CD14-positive monocyte (primary cell): ENCODE results near the gene KRTAP3-1. TPM values are rescaled to one million over a fixed set of nuclear protein-coding genes. Genes with fewer than 3 reads are reported as not detected.

Experiments used
- DNase-seq, 3 donors: peaks; one replicate each; pipeline ENCODE4 v3.0.0-alpha.2; 2011 to 2022
- H2AFZ ChIP-seq: 2 replicates; pipeline ENCODE4 v1.6.0; 2012; ENCODE audit warnings: mild to moderate bottlenecking, low read depth, low read length, inconsistent platforms; ENCODE audit not compliant: insufficient read depth, poor library complexity, severe bottlenecking
- H3K27ac ChIP-seq, 2 donors: 1 replicate in 1 of 2; 2 replicates in 1 of 2; pipeline ENCODE4 v1.5.1; 2012 to 2013; ENCODE audit warnings: low read length in 2 of 2, control low read depth in 1 of 2, inconsistent platforms in 1 of 2, low read depth in 1 of 2, mild to moderate bottlenecking in 1 of 2
- H3K27me3 ChIP-seq, 2 donors: one replicate each; pipeline versions ENCODE4 v1.6.0 to v1.6.1; 2011 to 2013; ENCODE audit warnings: low read length in 2 of 2; ENCODE audit not compliant: control insufficient read depth in 2 of 2, insufficient read depth in 2 of 2
- H3K36me3 ChIP-seq, 2 donors: replicated peaks in 1 of 2; 1 replicate in 1 of 2; 2 replicates in 1 of 2; pipeline versions ENCODE4 v1.5.1 to v1.6.1; 2012 to 2013; ENCODE audit warnings: low read length in 2 of 2, control low read depth in 1 of 2, inconsistent platforms in 1 of 2, mild to moderate bottlenecking in 1 of 2; ENCODE audit not compliant: insufficient read depth in 2 of 2, control insufficient read depth in 1 of 2
- H3K4me1 ChIP-seq, 2 donors: 1 replicate in 1 of 2; 2 replicates in 1 of 2; pipeline versions ENCODE4 v1.5.1 to v1.6.1; 2012 to 2013; ENCODE audit warnings: low read length in 2 of 2, control low read depth in 1 of 2, inconsistent platforms in 1 of 2, mild to moderate bottlenecking in 1 of 2, moderate library complexity in 1 of 2; ENCODE audit not compliant: insufficient read depth in 2 of 2, control insufficient read depth in 1 of 2
- H3K4me2 ChIP-seq: replicated peaks from 2 replicates; pipeline ENCODE3; 2012; ENCODE audit warnings: low read length, moderate library complexity, mild to moderate bottlenecking; ENCODE audit not compliant: poor library complexity, severe bottlenecking; ENCODE audit errors: extremely low read depth
- H3K4me3 ChIP-seq, 3 experiments: fragments of 200-600 bp in 1 of 3; sonication (generic) in 1 of 3; replicated peaks in 1 of 3; 1 replicate in 2 of 3; 2 replicates in 1 of 3; pipeline ENCODE4 v1.5.1; 2011 to 2013; ENCODE audit warnings: low read length in 3 of 3, mild to moderate bottlenecking in 3 of 3, control low read depth in 2 of 3, low read depth in 2 of 3, inconsistent platforms in 1 of 3, moderate library complexity in 1 of 3
- H3K79me2 ChIP-seq: 2 replicates; pipeline ENCODE4 v1.6.0; 2012; ENCODE audit warnings: mild to moderate bottlenecking, control low read depth, inconsistent platforms, low read length, moderate library complexity; ENCODE audit not compliant: insufficient read depth
- H3K9ac ChIP-seq: 2 replicates; pipeline ENCODE4 v1.6.0; 2017; ENCODE audit warnings: low read length, mild to moderate bottlenecking; ENCODE audit not compliant: insufficient read depth, poor library complexity, severe bottlenecking
- H3K9me3 ChIP-seq, 2 donors: replicated peaks in 1 of 2; 1 replicate in 1 of 2; 2 replicates in 1 of 2; pipeline versions ENCODE4 v1.5.1 to v1.6.1; 2012 to 2013; ENCODE audit warnings: low read length in 2 of 2, control low read depth in 1 of 2; ENCODE audit not compliant: control insufficient read depth in 1 of 2, insufficient read depth in 1 of 2
- H4K20me1 ChIP-seq: 2 replicates; pipeline ENCODE4 v1.6.0; 2012; ENCODE audit warnings: mild to moderate bottlenecking, low read length, control low read depth, moderate library complexity; ENCODE audit not compliant: insufficient read depth
- H3K27ac Mint-ChIP-seq, 7 donors: one replicate each; pipeline ENCODE4 v1.8.0; 2020; ENCODE audit warnings: mild to moderate bottlenecking in 7 of 7, mixed read lengths in 7 of 7, moderate library complexity in 6 of 7, inconsistent platforms in 2 of 7
- H3K27me3 Mint-ChIP-seq, 3 donors: one replicate each; pipeline ENCODE4 v1.8.0; 2021 to 2022; ENCODE audit warnings: low read depth in 3 of 3, mild to moderate bottlenecking in 3 of 3, mixed read lengths in 3 of 3, moderate library complexity in 3 of 3, inconsistent platforms in 1 of 3
- H3K36me3 Mint-ChIP-seq, 2 donors: one replicate each; pipeline ENCODE4 v1.8.0; 2020; ENCODE audit warnings: mixed read lengths in 2 of 2, inconsistent platforms in 1 of 2, mild to moderate bottlenecking in 1 of 2
- H3K4me1 Mint-ChIP-seq: one replicate; pipeline ENCODE4 v1.8.0; 2020; ENCODE audit warnings: mild to moderate bottlenecking, mixed read lengths
- H3K4me3 Mint-ChIP-seq, 2 donors: one replicate each; pipeline ENCODE4 v1.8.0; 2020; ENCODE audit warnings: mild to moderate bottlenecking in 2 of 2, mixed read lengths in 2 of 2, moderate library complexity in 1 of 2
- H3K9me3 Mint-ChIP-seq, 7 donors: one replicate each; pipeline ENCODE4 v1.8.0; 2020 to 2022; ENCODE audit warnings: mixed read lengths in 7 of 7, mild to moderate bottlenecking in 6 of 7, moderate library complexity in 6 of 7, inconsistent platforms in 2 of 7
- WGBS: methylation state at CpG from one replicate; pipeline ENCODE4 v1.1.5; 2013; ENCODE audit warnings: missing lambda C conversion rate; ENCODE audit not compliant: insufficient coverage; 5-methylcytosine and 5-hydroxymethylcytosine counted together
- intact Hi-C, 2 donors: fragments of 100-400 bp; cut with micrococcal nuclease; formaldehyde crosslinking; loops; one replicate each; pipeline versions ENCODE4 v1.15.0 to v1.15.1; 2023
- polyA plus RNA-seq, 3 donors: library from polyadenylated mRNA; depleted of rRNA in 1 of 3; unstranded in 2 of 3; stranded (reverse) in 1 of 3; fragments of 300-500 nt in 2 of 3; fragments of >200 nt in 1 of 3; fragmentation: Illumina TruSeq in 2 of 3; gene quantifications; 1 replicate in 2 of 3; 2 replicates in 1 of 3; pipeline ENCODE4 v1.2.3, GENCODE V29; 2012 to 2021
- TF ChIP-seq, protein P1 (sequence below): fragments of 200-600 bp; IDR thresholded peaks from one replicate; pipeline ENCODE4 v1.8.0; 2022; ENCODE audit warnings: antibody characterized with exemption, mild to moderate bottlenecking

The KRTAP3-1 gene
- polyA plus RNA-seq, 3 donors: not detected

DNA sequence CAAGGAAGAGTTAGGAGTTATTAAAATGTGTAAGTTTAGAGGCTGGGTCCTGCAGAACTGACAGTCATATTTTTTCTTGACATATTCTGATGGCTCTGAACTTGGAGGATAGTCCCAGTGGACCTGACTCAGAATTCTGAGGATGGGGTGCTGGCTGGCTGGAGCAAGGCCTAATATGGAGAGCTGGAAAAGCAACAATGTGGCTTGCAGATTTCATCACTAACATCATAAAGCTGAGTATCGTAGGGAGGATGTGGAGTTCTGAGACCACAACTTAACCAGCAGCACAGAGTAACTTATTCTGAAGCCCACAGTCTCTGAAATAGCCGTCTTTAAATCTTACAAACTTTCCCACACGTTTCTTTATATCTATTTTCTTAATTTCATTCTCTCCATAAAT, 15.8 kb upstream of the KRTAP3-1 start:
- Mint-ChIP-seq H3K9me3 (peaks cover 0 to 7% (median 0%) of the 10 kb centered on the region in 7 donors), H3K36me3 (no peaks in the 10 kb centered on the region), H3K27me3 (peaks cover 2 to 7% (median 3%) of the 10 kb centered on the region in 3 donors), H3K4me1 (no peaks in the 10 kb centered on the region), H3K4me3 (no peak overlapping the region), H3K27ac (no peak overlapping the region)
- no peak overlapping the region for H3K4me3 ChIP-seq
- intact Hi-C loops: no loop called here
- H3K27me3 ChIP-seq: no peaks in the 10 kb centered on the region
- no CpG with 5 or more reads among the region's 3 CpGs for WGBS
- no peak overlapping the region for H3K9ac ChIP-seq
- TF ChIP-seq, protein P1, sequence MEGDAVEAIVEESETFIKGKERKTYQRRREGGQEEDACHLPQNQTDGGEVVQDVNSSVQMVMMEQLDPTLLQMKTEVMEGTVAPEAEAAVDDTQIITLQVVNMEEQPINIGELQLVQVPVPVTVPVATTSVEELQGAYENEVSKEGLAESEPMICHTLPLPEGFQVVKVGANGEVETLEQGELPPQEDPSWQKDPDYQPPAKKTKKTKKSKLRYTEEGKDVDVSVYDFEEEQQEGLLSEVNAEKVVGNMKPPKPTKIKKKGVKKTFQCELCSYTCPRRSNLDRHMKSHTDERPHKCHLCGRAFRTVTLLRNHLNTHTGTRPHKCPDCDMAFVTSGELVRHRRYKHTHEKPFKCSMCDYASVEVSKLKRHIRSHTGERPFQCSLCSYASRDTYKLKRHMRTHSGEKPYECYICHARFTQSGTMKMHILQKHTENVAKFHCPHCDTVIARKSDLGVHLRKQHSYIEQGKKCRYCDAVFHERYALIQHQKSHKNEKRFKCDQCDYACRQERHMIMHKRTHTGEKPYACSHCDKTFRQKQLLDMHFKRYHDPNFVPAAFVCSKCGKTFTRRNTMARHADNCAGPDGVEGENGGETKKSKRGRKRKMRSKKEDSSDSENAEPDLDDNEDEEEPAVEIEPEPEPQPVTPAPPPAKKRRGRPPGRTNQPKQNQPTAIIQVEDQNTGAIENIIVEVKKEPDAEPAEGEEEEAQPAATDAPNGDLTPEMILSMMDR: no peak
- no peak overlapping the region for H3K4me2 ChIP-seq
- no peaks in the 10 kb centered on the region for H3K36me3 ChIP-seq
- no peak overlapping the region for H3K27ac ChIP-seq
- no peaks in the 10 kb centered on the region for H3K4me1 ChIP-seq
- H3K9me3 ChIP-seq: no peaks in the 10 kb centered on the region
- no peak for DNase-seq
- H3K79me2 ChIP-seq: no peaks in the 10 kb centered on the region
- no peaks in the 10 kb centered on the region for H4K20me1 ChIP-seq
- no peak overlapping the region for H2AFZ ChIP-seq

DNA sequence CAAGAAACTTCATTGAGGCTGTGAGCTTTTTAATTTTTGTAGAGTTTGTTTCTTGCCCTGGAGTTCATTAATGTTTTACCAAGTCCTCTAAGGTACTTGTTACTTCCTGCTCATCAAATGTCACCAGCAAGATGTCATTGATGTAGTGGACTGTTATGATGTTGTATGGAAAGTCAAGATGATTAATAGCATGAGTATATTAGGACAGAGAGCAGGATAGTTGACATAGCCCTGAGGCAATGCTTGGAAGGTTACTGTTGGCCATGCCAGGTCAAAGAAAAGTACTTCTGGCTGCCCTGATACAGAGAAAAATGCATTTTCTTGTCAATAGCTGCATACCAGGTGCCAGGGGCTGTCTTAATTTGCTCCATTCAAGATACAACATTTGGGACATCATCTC, 11.4 kb upstream of the KRTAP3-1 start:
- no peak overlapping the region for H3K4me3 Mint-ChIP-seq

More for the DNA sequence above, 11.4 kb upstream of the KRTAP3-1 start:
- Histone ChIP-seq H3K27me3 (no peaks in the 10 kb centered on the region), H3K9ac (no peak overlapping the region), H3K9me3 (no peaks in the 10 kb centered on the region), H4K20me1 (no peaks in the 10 kb centered on the region), H3K4me2 (no peak overlapping the region), H3K27ac (no peak overlapping the region), H2AFZ (no peak overlapping the region), H3K79me2 (no peaks in the 10 kb centered on the region), H3K4me3 (no peak overlapping the region), H3K36me3 (no peaks in the 10 kb centered on the region), H3K4me1 (no peaks in the 10 kb centered on the region)
- TF ChIP-seq, protein P1: no peak
- H3K4me1 Mint-ChIP-seq: no peaks in the 10 kb centered on the region
- no peaks in the 10 kb centered on the region for H3K36me3 Mint-ChIP-seq
- peaks cover 0 to 7% (median 0%) of the 10 kb centered on the region in 7 donors for H3K9me3 Mint-ChIP-seq
- intact Hi-C loops: no loop called here
- H3K27me3 Mint-ChIP-seq: peaks cover 0 to 2% (median 2%) of the 10 kb centered on the region in 3 donors
- no peak overlapping the region for H3K27ac Mint-ChIP-seq
- no peak for DNase-seq
